Hindlimb muscle (tissue), 1 donor: ENCODE measurements around the gene CBFA2T2. TPM values are rescaled to one million over a fixed set of nuclear protein-coding genes. Genes with fewer than 3 reads are reported as not detected.

Source experiments
- DNase-seq: peaks from one replicate; pipeline ENCODE4 v3.0.0-alpha.2; 2013
- polyA plus RNA-seq: library from polyadenylated mRNA; unstranded; fragments of 120-200 nt; gene quantifications from one replicate; pipeline ENCODE4 v1.2.1, GENCODE V29; 2013; ENCODE audit not compliant: insufficient read length

The CBFA2T2 gene
- polyA plus RNA-seq, 1 donor: 17.7 TPM

- DNase-seq: no peak
Observed at GRCh38 chr20:33669224-33669623, 179.3 kb downstream of the CBFA2T2 start.

- no peak for DNase-seq
Observed at GRCh38 chr20:33669873-33670640, 180.2 kb downstream of the CBFA2T2 start.

- no peak for DNase-seq
Observed at GRCh38 chr20:33670715-33671499, 181.0 kb downstream of the CBFA2T2 start.

- DNase-seq: no peak
Observed at GRCh38 chr20:33671573-33672288, 181.8 kb downstream of the CBFA2T2 start.

GRCh38 chr20:33672426-33673113 is 182.7 kb downstream of the CBFA2T2 start:
- no peak for DNase-seq

- no peak for DNase-seq
Observed at GRCh38 chr20:33673114-33673409, 183.2 kb downstream of the CBFA2T2 start.

GRCh38 chr20:33673410-33674293 is 183.8 kb downstream of the CBFA2T2 start:
- no peak for DNase-seq

- peak; percentile 85 for DNase-seq
Observed at GRCh38 chr20:33674294-33675135, 184.6 kb downstream of the CBFA2T2 start, which contains the start of gene NECAB3. Gene NECAB3 (minus strand): TSS chr20:33674428. CDS start chr20:33674352, 76 bp downstream.

GRCh38 chr20:33675136-33675959 is 185.5 kb downstream of the CBFA2T2 start:
- peak; percentile 46 for DNase-seq

GRCh38 chr20:33676121-33676520 is 186.2 kb downstream of the CBFA2T2 start:
- DNase-seq: no peak

GRCh38 chr20:33676652-33677645 is 187.1 kb downstream of the CBFA2T2 start:
- no peak for DNase-seq

GRCh38 chr20:33677991-33678702 is 188.3 kb downstream of the CBFA2T2 start:
- DNase-seq: peak; percentile 71

GRCh38 chr20:33679758-33680485 is 190.0 kb downstream of the CBFA2T2 start:
- no peak for DNase-seq

GRCh38 chr20:33680686-33681085 is 190.8 kb downstream of the CBFA2T2 start:
- no peak for DNase-seq

GRCh38 chr20:33681288-33681687 is 191.4 kb downstream of the CBFA2T2 start:
- DNase-seq: no peak

GRCh38 chr20:33681728-33682353 is 191.9 kb downstream of the CBFA2T2 start:
- no peak for DNase-seq
